Measurements from ENCODE around the gene SLC38A3.
A peak's percentile ranks its signal among the peaks of the same experiment; 100 is the strongest.
"Not testable (repeated sequence)": the region's sequence is repeated elsewhere in the genome, so short reads cannot be mapped to it uniquely, and the experiment has no call there.

Gene SLC38A3

DNA sequence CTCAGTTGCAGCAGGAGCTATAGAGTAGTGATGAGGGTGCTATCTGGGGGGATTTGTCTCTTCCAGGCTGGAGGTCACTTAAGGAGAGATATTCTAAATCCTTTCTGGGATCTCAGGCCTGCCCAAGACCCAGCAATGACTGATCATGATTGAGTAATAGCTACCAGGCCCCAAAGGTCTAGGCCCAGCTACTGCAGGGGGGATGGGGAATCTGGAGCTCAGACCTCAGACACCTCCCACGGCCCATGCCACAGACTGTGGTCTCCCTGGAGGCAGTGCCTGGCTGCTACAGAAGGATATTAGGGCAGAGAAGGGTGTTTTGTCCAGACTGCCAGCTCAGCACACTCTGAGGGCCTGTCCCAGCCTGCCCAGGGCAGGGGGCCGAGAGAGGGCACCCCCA lies 6.9 kb downstream of the SLC38A3 start:
- DNase-seq (ENCODE audit: low spot score), result no peak

DNA sequence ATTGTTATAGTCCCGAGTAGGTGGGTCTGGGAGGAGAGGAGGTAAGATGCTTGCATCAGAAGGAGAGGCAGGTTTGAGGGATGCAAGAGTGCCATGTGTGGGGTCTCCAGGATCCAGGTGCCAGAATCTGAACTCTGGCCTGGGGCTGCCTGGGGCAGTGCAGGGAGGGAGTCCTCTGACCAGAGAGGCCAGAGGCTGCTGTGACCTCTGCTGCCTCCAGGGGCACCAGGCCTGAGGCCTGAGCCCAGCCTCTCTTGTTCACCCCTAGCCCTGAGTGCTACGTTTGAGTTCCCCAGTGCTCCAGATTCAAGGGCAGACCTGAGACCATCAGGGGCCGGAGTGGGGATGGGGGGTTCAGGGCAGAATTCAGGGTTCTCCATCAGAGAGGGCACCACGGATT lies 7.4 kb downstream of the SLC38A3 start:
- DNase-seq (ENCODE audit: low spot score), result peak; percentile 60

- no peak for DNase-seq (ENCODE audit: low spot score)
Measured at GRCh38 chr3:50212971-50213370, 7.9 kb downstream of the SLC38A3 start.

GRCh38 chr3:50213373-50213772 lies 8.3 kb downstream of the SLC38A3 start:
- no peak for DNase-seq (ENCODE audit: low spot score)

- no peak for DNase-seq (ENCODE audit: low spot score)
Measured at GRCh38 chr3:50214824-50215223, 9.8 kb downstream of the SLC38A3 start.

- DNase-seq (ENCODE audit: low spot score), result no peak
Measured at GRCh38 chr3:50215529-50215928, 10.5 kb downstream of the SLC38A3 start.

DNA sequence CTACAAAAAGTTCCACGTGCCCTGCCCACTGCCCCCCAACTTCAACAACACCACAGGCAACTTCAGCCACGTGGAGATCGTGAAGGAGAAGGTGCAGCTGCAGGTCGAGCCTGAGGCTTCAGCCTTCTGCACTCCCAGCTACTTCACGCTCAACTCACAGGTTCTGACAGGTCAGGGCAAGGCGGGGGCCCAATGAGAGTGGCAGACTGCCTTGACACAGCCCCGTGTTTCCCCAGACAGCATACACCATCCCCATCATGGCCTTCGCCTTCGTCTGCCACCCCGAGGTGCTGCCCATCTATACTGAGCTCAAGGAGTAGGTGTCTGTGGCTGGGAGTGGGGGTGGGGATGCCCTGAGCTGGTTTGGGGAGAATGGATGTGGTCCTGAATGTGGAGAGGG lies 12.6 kb downstream of the SLC38A3 start:
- DNase-seq (ENCODE audit: low spot score), result no peak

DNA sequence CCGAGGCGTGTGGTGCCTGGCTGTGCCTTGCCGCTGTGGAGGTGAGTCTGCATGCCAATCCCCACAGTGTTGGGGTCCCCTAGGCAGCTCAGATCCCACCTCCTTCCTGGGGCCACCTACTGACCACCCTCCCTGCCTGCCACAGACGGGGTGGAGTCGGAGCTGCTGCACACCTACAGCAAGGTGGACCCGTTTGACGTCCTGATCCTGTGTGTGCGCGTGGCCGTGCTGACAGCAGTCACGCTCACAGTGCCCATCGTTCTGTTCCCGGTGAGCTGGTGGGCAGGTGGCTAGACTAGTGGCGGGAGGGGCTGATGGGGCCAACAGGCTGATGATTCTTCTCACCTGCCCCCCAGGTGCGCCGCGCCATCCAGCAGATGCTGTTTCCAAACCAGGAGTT lies 13.4 kb downstream of the SLC38A3 start:
- DNase-seq (ENCODE audit: low spot score), result no peak

DNA sequence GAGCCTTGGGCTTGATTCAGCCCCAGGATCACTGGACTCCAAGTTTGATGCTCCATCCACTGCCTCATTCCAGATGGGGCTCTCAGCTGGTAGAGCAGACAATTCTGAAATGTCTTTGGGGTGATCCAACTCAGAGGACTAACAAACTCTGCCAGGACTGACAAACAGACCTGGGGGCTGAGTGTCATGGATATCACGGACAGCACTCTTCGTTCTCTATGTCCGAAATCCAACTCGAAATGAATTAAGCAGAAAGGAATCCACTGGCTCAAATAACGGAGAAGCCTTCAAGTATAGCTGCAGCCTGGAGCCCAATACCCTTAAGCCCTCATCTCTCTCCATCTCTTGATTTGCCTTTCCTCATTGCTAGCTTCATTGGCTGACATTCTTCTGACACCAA lies 14.2 kb downstream of the SLC38A3 start:
- DNase-seq (ENCODE audit: low spot score), result no peak

- no peak for DNase-seq (ENCODE audit: low spot score)
Measured at GRCh38 chr3:50220109-50220508, 15.0 kb downstream of the SLC38A3 start.

GRCh38 chr3:50221051-50221410 lies 16.0 kb downstream of the SLC38A3 start:
- no peak for DNase-seq (ENCODE audit: low spot score)

DNA sequence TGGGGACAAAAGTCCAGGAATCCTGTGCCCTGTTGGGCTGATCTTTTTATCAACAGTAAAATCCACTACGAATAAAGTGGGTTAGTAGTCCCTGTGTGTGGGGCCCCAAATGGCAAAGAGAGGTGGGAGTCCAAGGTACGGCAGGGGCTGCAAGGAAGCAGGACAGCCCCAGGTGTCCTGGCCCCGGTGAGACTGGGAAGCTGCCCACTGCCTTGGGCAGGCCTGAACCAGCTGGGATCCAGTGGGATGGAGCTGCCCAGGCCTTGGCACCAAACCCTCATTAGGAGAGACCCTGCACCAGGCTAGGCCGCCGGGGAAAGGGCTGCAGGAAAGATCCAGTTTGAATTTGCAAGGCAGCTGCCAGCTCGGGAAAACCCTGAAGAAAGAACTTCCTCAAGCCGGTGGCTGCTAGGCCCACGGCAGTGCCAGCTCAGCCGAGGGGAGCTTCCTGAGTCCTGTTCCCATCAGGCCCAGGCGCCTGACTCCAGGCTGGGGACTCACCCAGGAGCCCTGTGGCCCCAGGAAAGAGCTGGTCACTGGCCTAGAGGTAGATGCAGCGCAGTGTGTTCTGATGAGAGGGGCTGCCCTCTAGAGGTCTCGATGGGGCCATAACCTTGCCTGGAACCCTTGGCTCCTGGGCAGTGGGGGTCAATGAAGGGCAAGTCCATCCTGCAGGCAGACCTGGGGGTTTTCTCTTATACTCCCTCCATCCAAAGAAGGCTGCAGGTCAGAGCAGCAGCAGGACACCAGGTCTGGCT lies 16.5 kb downstream of the SLC38A3 start:
- DNase-seq (ENCODE audit: low spot score), result peak; percentile 76

DNA sequence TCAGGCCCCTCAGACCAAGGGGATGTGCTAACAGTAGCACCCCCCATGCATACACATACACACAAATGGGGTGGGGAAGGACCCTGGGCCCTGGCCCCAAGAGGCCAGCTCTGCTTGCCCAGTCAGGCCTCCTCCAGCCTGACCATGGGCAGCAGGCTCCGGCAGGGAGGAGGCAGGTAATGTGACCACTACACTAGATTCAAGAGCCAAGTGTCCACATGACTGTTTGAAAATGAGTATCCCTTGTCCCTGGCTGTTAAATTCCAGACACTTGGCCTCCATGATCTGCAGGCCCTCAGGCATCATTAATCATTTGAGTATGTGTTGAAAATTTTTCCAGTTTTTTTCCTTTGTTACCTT lies 17.1 kb downstream of the SLC38A3 start:
- DNase-seq (ENCODE audit: low spot score), result no peak

- DNase-seq (ENCODE audit: low spot score), result no peak
Measured at GRCh38 chr3:50224639-50225038, 19.6 kb downstream of the SLC38A3 start.

DNA sequence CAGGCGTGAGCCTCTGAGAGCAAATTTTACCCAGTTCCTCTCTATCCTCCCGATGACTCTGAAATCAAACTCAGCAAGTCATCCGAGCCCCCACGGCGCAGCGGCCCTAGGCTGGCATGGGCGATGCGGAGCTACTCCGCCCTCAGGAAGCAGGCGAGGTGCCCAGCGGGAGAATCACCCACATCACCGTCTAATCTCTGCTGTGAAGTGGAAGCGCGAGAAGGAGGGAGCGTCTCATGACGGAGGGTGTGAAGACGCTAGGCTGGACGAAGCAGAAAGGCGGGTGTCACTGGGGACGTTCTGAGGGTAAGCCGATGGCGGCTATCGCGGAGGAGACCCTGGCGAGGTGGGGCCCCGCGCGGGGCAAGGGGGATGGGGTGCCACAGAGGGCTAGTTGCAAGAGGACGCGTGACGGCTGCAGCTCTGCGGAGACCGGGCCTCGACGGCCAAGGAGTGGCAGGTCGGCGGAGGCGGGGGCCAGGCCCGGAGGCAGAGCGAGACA lies 21.9 kb downstream of the SLC38A3 start:
- DNase-seq (ENCODE audit: low spot score), result no peak

GRCh38 chr3:50227390-50228183 lies 22.5 kb downstream of the SLC38A3 start:
- DNase-seq (ENCODE audit: low spot score), result peak; percentile 92

GRCh38 chr3:50228184-50228763 lies 23.2 kb downstream of the SLC38A3 start:
- DNase-seq (ENCODE audit: low spot score), result not testable (repeated sequence)

DNA sequence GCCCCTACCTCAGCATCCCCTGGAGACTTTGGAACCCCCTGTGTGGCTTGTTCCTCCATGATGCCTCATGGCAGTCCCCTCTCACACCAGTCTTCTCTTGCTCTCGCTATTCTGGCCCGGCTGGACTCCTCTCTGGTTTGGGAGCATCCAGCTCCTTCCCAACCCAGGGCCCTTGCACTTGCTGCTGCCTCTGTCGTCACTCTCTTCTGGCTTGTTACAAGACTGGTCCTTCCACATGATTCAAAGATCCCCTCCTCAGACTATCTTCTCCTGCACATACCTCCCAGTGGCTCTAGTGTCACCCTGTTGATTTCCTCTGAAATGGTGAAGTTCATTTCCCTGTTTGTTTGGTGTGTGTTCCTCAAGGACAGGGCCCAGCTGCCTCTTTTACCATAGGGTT lies 24.4 kb downstream of the SLC38A3 start:
- no peak for DNase-seq (ENCODE audit: low spot score)

- no peak for DNase-seq (ENCODE audit: low spot score)
Measured at GRCh38 chr3:50230104-50230793, 25.2 kb downstream of the SLC38A3 start.

DNA sequence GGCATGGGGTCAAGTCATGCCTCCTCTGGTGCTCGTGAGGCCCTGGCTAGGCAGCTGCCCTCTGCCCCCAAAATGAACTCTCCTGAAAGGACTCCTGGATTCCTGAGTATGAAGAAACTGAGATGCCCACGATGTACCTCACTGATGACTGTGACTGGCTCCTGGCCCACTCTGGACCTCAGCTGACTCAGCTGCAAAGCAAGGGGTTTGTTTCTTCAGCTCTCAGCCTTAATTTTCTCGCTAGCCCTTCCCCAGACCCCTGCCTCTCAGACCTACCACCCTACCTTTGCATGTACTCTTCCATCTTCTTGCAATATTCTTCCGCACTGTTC lies 25.7 kb downstream of the SLC38A3 start:
- no peak for DNase-seq (ENCODE audit: low spot score)

DNA sequence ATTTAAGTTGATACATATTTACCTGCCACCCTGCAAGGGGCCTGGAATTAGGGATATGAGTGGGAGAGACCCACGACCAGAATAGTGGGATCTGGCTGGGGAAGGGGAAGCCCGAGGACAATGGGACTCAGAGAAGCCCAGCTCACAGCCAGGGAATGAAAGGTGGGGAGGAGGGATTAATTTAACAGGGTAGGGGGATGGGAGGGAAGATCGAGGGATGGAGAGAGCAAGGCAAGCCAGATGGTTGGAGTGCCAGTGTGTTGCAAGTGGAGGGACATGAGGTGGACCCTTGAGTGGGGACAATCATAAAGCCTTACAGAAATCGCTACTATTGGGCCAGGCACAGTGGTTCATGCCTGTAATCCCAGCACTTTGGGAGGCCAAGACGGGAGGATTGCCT lies 26.5 kb downstream of the SLC38A3 start:
- DNase-seq (ENCODE audit: low spot score), result no peak

- no peak for DNase-seq (ENCODE audit: low spot score)
Measured at GRCh38 chr3:50232303-50232702, 27.2 kb downstream of the SLC38A3 start.

DNA sequence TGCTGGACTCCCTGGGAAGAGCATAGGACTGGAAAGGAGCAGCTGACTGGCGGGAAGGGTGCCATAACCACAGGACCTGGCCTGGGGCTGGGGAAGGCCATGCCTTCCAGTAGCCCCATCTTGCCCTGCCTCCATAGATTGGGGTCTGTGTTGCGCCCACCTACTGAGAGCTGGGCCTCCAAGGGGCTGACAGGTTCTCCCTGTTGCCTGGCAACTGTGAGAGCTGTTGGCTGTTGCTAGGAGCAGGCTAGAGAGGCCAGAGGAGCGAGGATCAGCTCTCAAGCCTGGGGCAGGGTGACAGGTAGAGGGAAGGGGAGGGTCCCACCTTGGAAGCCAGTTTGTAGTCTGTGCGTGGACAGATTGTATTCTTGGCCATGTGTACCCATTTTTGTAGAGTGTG lies 28.1 kb downstream of the SLC38A3 start:
- DNase-seq (ENCODE audit: low spot score), result no peak
